WTC11 (cell line): ENCODE data around the gene ATP5F1D. TPM values are rescaled to one million over a fixed set of nuclear protein-coding genes. Genes with fewer than 3 reads are reported as not detected.

ENCODE experiments used
- ATAC-seq: fragments of 200-7000 bp; cut with Tn5 transposase; 2 replicates; pipeline ENCODE4 v1.10.0; 2021; ENCODE audit warnings: mild to moderate bottlenecking, moderate library complexity
- CTCF ChIA-PET: fragments of 300-600 bp; sonication (Branson Sonifier 250); formaldehyde crosslinking; loops from one replicate; lab custom pipeline; 2021; ENCODE audit warnings: antibody characterized with exemption; lab: Charles Lee
- POLR2A ChIA-PET: fragments of 350-600 bp; sonication (Branson Sonifier 250); formaldehyde crosslinking; loops from one replicate; lab custom pipeline; 2021; ENCODE audit warnings: antibody characterized with exemption; lab: Charles Lee
- DNase-seq: peaks from one replicate; pipeline ENCODE4 v3.0.0; 2021; ENCODE audit warnings: low spot score
- H3K27ac Mint-ChIP-seq: 2 replicates; pipeline ENCODE4 v1.8.0; 2021; ENCODE audit warnings: mixed read lengths
- H3K27me3 Mint-ChIP-seq: 2 replicates; pipeline ENCODE4 v1.8.0; 2021; ENCODE audit warnings: low read depth, mild to moderate bottlenecking, moderate library complexity, mixed read lengths
- H3K36me3 Mint-ChIP-seq: 2 replicates; pipeline ENCODE4 v1.8.0; 2021; ENCODE audit warnings: mixed read lengths
- H3K4me1 Mint-ChIP-seq: 2 replicates; pipeline ENCODE4 v1.8.0; 2022; ENCODE audit warnings: mixed read lengths
- H3K4me3 Mint-ChIP-seq: 2 replicates; pipeline ENCODE4 v1.8.0; 2021; ENCODE audit warnings: mild to moderate bottlenecking, moderate library complexity, mixed read lengths
- H3K9me3 Mint-ChIP-seq: 2 replicates; pipeline ENCODE4 v1.8.0; 2021; ENCODE audit warnings: mixed read lengths
- CREM ChIP-seq: sonication (generic); formaldehyde crosslinking; IDR thresholded peaks from 2 replicates; pipeline ENCODE4 v1.8.1; 2022; ENCODE audit warnings: mild to moderate bottlenecking, missing genetic modification reagents, moderate library complexity
- E2F5 ChIP-seq: sonication (generic); formaldehyde crosslinking; IDR thresholded peaks from 2 replicates; pipeline ENCODE4 v1.8.1; 2022; ENCODE audit warnings: mild to moderate bottlenecking, moderate library complexity, missing genetic modification reagents
- FOXJ3 ChIP-seq: sonication (generic); formaldehyde crosslinking; IDR thresholded peaks from 2 replicates; pipeline ENCODE4 v1.9.0; 2021; ENCODE audit warnings: missing genetic modification reagents, mild to moderate bottlenecking, borderline replicate concordance
- FOXK1 ChIP-seq: sonication (generic); formaldehyde crosslinking; IDR thresholded peaks from 2 replicates; pipeline ENCODE4 v1.8.0; 2022; ENCODE audit warnings: mild to moderate bottlenecking, moderate library complexity, missing genetic modification reagents
- FOXP4 ChIP-seq: sonication (generic); formaldehyde crosslinking; IDR thresholded peaks from 2 replicates; pipeline ENCODE4 v1.8.0; 2022; ENCODE audit warnings: mild to moderate bottlenecking, missing genetic modification reagents
- IRF2 ChIP-seq: sonication (generic); formaldehyde crosslinking; IDR thresholded peaks from 2 replicates; pipeline ENCODE4 v1.8.0; 2022; ENCODE audit warnings: low read depth, missing genetic modification reagents, borderline replicate concordance
- JUN ChIP-seq: sonication (generic); formaldehyde crosslinking; IDR thresholded peaks from 2 replicates; pipeline ENCODE4 v1.8.0; 2023; ENCODE audit warnings: mild to moderate bottlenecking, missing genetic modification reagents
- KAT7 ChIP-seq: sonication (generic); formaldehyde crosslinking; IDR thresholded peaks from 2 replicates; pipeline ENCODE4 v1.8.1; 2023; ENCODE audit warnings: missing genetic modification reagents, mild to moderate bottlenecking, borderline replicate concordance
- NR1H2 ChIP-seq: sonication (generic); formaldehyde crosslinking; IDR thresholded peaks from 2 replicates; pipeline ENCODE4 v1.9.0; 2021; ENCODE audit warnings: mild to moderate bottlenecking, moderate library complexity, missing genetic modification reagents
- PREB ChIP-seq: sonication (generic); formaldehyde crosslinking; IDR thresholded peaks from 2 replicates; pipeline ENCODE4 v1.8.1; 2022; ENCODE audit warnings: mild to moderate bottlenecking, missing genetic modification reagents, moderate library complexity, borderline replicate concordance
- PRRX2 ChIP-seq: fragments of 250-450 bp; sonication (Bioruptor Pico); IDR thresholded peaks from 2 replicates; pipeline ENCODE4 v1.8.0; 2021; ENCODE audit warnings: mild to moderate bottlenecking
- SOX15 ChIP-seq: fragments of 250-450 bp; sonication (Bioruptor Pico); IDR thresholded peaks from 2 replicates; pipeline ENCODE4 v1.9.0; 2021; ENCODE audit warnings: mild to moderate bottlenecking
- SP1 ChIP-seq: sonication (generic); formaldehyde crosslinking; conservative IDR thresholded peaks from 2 replicates; pipeline ENCODE4 v1.8.1; 2022; ENCODE audit warnings: missing genetic modification reagents
- ZBTB21 ChIP-seq: sonication (generic); formaldehyde crosslinking; IDR thresholded peaks from 2 replicates; pipeline ENCODE4 v1.8.1; 2023; ENCODE audit warnings: mild to moderate bottlenecking, missing genetic modification reagents, borderline replicate concordance
- ZNF423 ChIP-seq: fragments of 250-450 bp; sonication (Bioruptor Pico); IDR thresholded peaks from 2 replicates; pipeline ENCODE4 v2.1.2; 2022; ENCODE audit warnings: mild to moderate bottlenecking, moderate library complexity
- total RNA-seq: library from RNA; stranded (reverse); gene quantifications from 3 replicates; pipeline ENCODE4 v1.2.3, GENCODE V29; 2021
- TF ChIP-seq, protein P1 (sequence below): sonication (generic); formaldehyde crosslinking; IDR thresholded peaks from 2 replicates; pipeline ENCODE4 v1.8.1; 2023; ENCODE audit warnings: mild to moderate bottlenecking, missing genetic modification reagents, moderate library complexity
- TF ChIP-seq, protein P2 (sequence below): sonication (generic); formaldehyde crosslinking; IDR thresholded peaks from 2 replicates; pipeline ENCODE4 v1.8.1; 2023; ENCODE audit warnings: mild to moderate bottlenecking, missing genetic modification reagents, borderline replicate concordance
- TF ChIP-seq, protein P3 (sequence below): sonication (generic); formaldehyde crosslinking; IDR thresholded peaks from 2 replicates; pipeline ENCODE4 v1.8.0; 2023; ENCODE audit warnings: missing genetic modification reagents, mild to moderate bottlenecking, borderline replicate concordance

Gene ATP5F1D
- total RNA-seq, 1 experiment from 2014 or later, result 277 TPM

DNA sequence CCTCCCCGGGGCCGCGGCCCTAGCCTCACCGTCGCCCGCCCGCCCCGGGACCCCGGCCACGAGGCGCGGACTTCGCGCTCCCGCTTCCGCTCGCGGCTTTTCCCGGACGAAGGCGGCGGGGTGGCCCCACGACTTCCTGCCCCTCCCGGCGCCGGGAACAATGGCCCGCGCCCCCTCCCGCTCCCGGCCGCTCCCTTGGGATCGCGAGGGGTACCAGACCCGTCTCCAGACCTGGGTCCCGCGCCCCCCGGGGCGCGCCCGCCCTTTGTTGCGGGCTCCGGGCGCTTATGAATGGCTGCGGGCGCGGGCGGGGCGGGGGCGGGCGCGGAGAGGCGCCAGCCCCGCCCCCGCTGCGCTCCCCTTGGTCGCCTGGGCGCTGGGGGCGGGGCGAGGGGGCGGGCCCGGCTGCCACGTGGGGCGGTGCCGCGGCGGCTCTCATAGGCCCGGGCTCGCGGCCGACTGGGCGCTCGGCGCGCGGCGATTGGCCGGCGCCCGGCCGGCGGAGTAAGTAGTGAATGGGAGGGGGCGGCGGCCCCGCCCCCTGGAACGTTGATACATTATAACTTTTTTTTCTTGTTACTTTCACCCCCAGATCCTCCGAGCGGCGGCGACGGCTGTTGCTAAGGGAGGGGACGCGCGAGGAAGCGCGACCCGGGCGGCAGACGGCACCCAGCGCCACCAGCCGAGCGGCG is 7.9 kb downstream of the ATP5F1D start (continued):
- TF ChIP-seq SOX15 (CRISPR knock-in tag) (no peak), PREB (CRISPR knock-in tag) (no peak), SP1 (CRISPR knock-in tag) (peak; percentile 86), FOXP4 (CRISPR knock-in tag) (0 out of 2 replicates have a peak, but pooled peaks have one; percentile 7), FOXJ3 (CRISPR knock-in tag) (no peak), E2F5 (CRISPR knock-in tag) (0 out of 2 replicates have a peak, but pooled peaks have one; percentile 25), ZNF423 (CRISPR knock-in tag) (peak; percentile 85), CREM (CRISPR knock-in tag) (0 out of 2 replicates have a peak, but pooled peaks have one; percentile 1), IRF2 (no peak), FOXK1 (CRISPR knock-in tag) (0 out of 2 replicates have a peak, but pooled peaks have one; percentile 23)
- TF ChIP-seq, protein P1, sequence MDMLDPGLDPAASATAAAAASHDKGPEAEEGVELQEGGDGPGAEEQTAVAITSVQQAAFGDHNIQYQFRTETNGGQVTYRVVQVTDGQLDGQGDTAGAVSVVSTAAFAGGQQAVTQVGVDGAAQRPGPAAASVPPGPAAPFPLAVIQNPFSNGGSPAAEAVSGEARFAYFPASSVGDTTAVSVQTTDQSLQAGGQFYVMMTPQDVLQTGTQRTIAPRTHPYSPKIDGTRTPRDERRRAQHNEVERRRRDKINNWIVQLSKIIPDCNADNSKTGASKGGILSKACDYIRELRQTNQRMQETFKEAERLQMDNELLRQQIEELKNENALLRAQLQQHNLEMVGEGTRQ (CRISPR knock-in tag), result peak; percentile 78
- TF ChIP-seq, protein P2, sequence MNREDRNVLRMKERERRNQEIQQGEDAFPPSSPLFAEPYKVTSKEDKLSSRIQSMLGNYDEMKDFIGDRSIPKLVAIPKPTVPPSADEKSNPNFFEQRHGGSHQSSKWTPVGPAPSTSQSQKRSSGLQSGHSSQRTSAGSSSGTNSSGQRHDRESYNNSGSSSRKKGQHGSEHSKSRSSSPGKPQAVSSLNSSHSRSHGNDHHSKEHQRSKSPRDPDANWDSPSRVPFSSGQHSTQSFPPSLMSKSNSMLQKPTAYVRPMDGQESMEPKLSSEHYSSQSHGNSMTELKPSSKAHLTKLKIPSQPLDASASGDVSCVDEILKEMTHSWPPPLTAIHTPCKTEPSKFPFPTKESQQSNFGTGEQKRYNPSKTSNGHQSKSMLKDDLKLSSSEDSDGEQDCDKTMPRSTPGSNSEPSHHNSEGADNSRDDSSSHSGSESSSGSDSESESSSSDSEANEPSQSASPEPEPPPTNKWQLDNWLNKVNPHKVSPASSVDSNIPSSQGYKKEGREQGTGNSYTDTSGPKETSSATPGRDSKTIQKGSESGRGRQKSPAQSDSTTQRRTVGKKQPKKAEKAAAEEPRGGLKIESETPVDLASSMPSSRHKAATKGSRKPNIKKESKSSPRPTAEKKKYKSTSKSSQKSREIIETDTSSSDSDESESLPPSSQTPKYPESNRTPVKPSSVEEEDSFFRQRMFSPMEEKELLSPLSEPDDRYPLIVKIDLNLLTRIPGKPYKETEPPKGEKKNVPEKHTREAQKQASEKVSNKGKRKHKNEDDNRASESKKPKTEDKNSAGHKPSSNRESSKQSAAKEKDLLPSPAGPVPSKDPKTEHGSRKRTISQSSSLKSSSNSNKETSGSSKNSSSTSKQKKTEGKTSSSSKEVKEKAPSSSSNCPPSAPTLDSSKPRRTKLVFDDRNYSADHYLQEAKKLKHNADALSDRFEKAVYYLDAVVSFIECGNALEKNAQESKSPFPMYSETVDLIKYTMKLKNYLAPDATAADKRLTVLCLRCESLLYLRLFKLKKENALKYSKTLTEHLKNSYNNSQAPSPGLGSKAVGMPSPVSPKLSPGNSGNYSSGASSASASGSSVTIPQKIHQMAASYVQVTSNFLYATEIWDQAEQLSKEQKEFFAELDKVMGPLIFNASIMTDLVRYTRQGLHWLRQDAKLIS (CRISPR knock-in tag), result no peak

GRCh38 chr19:1249990-1250436 is 8.5 kb downstream of the ATP5F1D start:
- CTCF ChIA-PET, result no interaction called here
- peak overlapping the region; percentile 65 for H3K4me3 Mint-ChIP-seq

More at GRCh38 chr19:1249990-1250436, 8.5 kb downstream of the ATP5F1D start:
- no peaks in the 10 kb centered on the region for H3K27me3 Mint-ChIP-seq
- TF ChIP-seq, protein P3, sequence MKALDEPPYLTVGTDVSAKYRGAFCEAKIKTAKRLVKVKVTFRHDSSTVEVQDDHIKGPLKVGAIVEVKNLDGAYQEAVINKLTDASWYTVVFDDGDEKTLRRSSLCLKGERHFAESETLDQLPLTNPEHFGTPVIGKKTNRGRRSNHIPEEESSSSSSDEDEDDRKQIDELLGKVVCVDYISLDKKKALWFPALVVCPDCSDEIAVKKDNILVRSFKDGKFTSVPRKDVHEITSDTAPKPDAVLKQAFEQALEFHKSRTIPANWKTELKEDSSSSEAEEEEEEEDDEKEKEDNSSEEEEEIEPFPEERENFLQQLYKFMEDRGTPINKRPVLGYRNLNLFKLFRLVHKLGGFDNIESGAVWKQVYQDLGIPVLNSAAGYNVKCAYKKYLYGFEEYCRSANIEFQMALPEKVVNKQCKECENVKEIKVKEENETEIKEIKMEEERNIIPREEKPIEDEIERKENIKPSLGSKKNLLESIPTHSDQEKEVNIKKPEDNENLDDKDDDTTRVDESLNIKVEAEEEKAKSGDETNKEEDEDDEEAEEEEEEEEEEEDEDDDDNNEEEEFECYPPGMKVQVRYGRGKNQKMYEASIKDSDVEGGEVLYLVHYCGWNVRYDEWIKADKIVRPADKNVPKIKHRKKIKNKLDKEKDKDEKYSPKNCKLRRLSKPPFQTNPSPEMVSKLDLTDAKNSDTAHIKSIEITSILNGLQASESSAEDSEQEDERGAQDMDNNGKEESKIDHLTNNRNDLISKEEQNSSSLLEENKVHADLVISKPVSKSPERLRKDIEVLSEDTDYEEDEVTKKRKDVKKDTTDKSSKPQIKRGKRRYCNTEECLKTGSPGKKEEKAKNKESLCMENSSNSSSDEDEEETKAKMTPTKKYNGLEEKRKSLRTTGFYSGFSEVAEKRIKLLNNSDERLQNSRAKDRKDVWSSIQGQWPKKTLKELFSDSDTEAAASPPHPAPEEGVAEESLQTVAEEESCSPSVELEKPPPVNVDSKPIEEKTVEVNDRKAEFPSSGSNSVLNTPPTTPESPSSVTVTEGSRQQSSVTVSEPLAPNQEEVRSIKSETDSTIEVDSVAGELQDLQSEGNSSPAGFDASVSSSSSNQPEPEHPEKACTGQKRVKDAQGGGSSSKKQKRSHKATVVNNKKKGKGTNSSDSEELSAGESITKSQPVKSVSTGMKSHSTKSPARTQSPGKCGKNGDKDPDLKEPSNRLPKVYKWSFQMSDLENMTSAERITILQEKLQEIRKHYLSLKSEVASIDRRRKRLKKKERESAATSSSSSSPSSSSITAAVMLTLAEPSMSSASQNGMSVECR (CRISPR knock-in tag), result no peak; the same call in 1 of the 2 replicates
- TF ChIP-seq PRRX2 (CRISPR knock-in tag) (0 out of 2 replicates have a peak, but pooled peaks have one; percentile 1), JUN (CRISPR knock-in tag) (peak; percentile 13; the same call in 1 of the 2 replicates), ZBTB21 (CRISPR knock-in tag) (no peak), KAT7 (no peak), NR1H2 (CRISPR knock-in tag) (no peak)
- TF ChIP-seq, all 79 proteins: peak for 2
- DNase-seq (no peak), ATAC-seq (no peak)
- Mint-ChIP-seq H3K9me3 (no peaks in the 10 kb centered on the region), H3K36me3 (peaks cover 16% of the 10 kb centered on the region), H3K27ac (no peak overlapping the region), H3K4me1 (peaks cover 9% of the 10 kb centered on the region; the same call in 1 of the 2 replicates)
- POLR2A ChIA-PET, result no interaction called here
